Keratinocyte (primary cell): ENCODE measurements around the gene ARHGAP8.

Source experiments
- EZH2 ChIP-seq: IDR thresholded peaks from one replicate; pipeline ENCODE4 v1.6.1; 2012; ENCODE audit warnings: inconsistent platforms, mild to moderate bottlenecking, low read length, moderate library complexity
- TF ChIP-seq, protein P1 (sequence below), 3 experiments: IDR thresholded peaks in 1 of 3; conservative IDR thresholded peaks in 1 of 3; optimal IDR thresholded peaks in 1 of 3; 2 replicates in 2 of 3; 3 replicates in 1 of 3; pipeline versions ENCODE3 to v1.5.1; 2011; ENCODE audit warnings: low read length in 3 of 3, mild to moderate bottlenecking in 3 of 3, moderate library complexity in 2 of 3, control low read depth in 1 of 3, inconsistent platforms in 1 of 3; ENCODE audit not compliant: insufficient read depth in 2 of 3; ENCODE audit errors: extremely low read depth in 1 of 3

DNA sequence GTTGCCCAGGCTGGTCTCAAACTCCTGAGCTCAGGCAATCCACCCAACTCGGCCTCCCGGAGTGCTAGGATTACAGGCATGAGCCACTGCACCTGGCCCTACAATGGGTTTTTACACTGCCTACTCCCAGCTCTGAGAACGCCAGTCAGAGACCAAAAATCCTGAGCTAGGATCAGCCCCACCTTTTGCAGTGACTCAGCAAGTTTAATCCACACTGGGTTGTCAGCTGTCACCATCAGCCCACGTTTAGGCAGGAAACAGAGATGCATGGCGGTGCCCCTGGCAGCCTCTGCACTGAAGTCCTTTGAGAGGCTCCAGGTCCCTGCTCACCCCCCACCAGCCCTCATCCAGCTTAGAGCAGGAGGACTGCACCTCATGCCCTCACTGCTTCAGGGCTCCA lies 117.6 kb downstream of the ARHGAP8 start:
- TF ChIP-seq, protein P1, sequence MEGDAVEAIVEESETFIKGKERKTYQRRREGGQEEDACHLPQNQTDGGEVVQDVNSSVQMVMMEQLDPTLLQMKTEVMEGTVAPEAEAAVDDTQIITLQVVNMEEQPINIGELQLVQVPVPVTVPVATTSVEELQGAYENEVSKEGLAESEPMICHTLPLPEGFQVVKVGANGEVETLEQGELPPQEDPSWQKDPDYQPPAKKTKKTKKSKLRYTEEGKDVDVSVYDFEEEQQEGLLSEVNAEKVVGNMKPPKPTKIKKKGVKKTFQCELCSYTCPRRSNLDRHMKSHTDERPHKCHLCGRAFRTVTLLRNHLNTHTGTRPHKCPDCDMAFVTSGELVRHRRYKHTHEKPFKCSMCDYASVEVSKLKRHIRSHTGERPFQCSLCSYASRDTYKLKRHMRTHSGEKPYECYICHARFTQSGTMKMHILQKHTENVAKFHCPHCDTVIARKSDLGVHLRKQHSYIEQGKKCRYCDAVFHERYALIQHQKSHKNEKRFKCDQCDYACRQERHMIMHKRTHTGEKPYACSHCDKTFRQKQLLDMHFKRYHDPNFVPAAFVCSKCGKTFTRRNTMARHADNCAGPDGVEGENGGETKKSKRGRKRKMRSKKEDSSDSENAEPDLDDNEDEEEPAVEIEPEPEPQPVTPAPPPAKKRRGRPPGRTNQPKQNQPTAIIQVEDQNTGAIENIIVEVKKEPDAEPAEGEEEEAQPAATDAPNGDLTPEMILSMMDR (optimal IDR thresholded peaks at IDR 0.05 in 1 of 3, IDR thresholded peaks at IDR 0.05 in 1 of 3, conservative IDR thresholded peaks at IDR 0.05 in 1 of 3; ENCODE audit: extremely low read depth in 1 of 3, insufficient read depth in 2 of 3, low read length in 3 of 3): no peak
- TF ChIP-seq EZH2: no peak
